Choroid plexus epithelial cell (primary cell): Measurements from ENCODE around the gene PDZD2.
"Not testable (repeated sequence)": the region's sequence is repeated elsewhere in the genome, so short reads cannot be mapped to it uniquely, and the experiment has no call there.

Experiments
- DNase-seq: peaks from one replicate; pipeline ENCODE4 v3.0.0-alpha.2; 2010; ENCODE audit warnings: low read depth
- H3K4me3 ChIP-seq: 2 replicates; pipeline ENCODE4 v1.5.1; 2011; ENCODE audit warnings: low read depth, mild to moderate bottlenecking, control low read depth, low read length, moderate library complexity
- TF ChIP-seq, protein P1 (sequence below): conservative IDR thresholded peaks from 2 replicates; pipeline ENCODE4 v1.5.1; 2011; ENCODE audit warnings: low read depth, mild to moderate bottlenecking, control low read depth, inconsistent platforms, low read length, moderate library complexity

Gene PDZD2

DNA sequence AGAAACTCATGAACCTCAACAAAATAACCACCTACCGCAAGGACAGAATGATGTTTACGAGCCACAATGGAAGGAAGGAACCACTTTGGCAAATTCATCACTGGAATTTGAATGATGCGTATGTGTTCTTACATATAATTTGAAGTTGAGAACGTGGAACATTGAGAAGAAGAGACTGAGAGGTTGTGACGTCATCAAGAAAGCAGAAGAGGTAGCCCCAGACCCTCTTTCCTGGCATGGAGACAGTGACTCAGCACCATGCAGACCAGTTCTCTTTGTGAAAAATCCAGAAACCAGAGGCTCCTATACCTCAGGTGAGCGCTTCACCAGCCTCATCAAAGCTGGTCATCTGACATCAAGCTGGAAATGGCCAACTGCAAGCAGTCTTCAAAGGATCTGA lies 124.5 kb downstream of the PDZD2 start:
- TF ChIP-seq, protein P1, sequence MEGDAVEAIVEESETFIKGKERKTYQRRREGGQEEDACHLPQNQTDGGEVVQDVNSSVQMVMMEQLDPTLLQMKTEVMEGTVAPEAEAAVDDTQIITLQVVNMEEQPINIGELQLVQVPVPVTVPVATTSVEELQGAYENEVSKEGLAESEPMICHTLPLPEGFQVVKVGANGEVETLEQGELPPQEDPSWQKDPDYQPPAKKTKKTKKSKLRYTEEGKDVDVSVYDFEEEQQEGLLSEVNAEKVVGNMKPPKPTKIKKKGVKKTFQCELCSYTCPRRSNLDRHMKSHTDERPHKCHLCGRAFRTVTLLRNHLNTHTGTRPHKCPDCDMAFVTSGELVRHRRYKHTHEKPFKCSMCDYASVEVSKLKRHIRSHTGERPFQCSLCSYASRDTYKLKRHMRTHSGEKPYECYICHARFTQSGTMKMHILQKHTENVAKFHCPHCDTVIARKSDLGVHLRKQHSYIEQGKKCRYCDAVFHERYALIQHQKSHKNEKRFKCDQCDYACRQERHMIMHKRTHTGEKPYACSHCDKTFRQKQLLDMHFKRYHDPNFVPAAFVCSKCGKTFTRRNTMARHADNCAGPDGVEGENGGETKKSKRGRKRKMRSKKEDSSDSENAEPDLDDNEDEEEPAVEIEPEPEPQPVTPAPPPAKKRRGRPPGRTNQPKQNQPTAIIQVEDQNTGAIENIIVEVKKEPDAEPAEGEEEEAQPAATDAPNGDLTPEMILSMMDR = no peak
- no peak overlapping the region for H3K4me3 ChIP-seq

DNA sequence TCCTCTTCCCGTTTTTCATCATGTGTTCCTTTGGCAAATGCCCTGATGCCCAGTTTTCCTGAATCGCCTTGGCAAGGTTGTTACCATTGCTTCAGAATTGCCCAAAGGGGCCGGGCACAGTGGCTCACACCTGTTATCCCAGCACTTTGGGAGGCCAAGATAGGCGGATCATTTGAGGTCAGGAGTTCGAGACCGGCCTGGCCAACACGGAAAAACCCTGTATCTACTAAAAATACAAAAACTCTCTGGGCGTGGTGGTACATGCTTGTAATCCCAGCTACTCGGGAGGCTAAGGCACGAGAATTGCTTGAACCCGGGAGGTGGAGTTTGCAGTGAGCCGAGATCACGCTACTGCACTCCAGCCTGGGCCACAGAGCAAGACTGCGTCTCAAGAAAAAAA lies 125.8 kb downstream of the PDZD2 start:
- DNase-seq, H3K4me3 ChIP-seq: not testable (repeated sequence)

More for the DNA sequence above, 124.5 kb downstream of the PDZD2 start:
- no peak for DNase-seq

DNA sequence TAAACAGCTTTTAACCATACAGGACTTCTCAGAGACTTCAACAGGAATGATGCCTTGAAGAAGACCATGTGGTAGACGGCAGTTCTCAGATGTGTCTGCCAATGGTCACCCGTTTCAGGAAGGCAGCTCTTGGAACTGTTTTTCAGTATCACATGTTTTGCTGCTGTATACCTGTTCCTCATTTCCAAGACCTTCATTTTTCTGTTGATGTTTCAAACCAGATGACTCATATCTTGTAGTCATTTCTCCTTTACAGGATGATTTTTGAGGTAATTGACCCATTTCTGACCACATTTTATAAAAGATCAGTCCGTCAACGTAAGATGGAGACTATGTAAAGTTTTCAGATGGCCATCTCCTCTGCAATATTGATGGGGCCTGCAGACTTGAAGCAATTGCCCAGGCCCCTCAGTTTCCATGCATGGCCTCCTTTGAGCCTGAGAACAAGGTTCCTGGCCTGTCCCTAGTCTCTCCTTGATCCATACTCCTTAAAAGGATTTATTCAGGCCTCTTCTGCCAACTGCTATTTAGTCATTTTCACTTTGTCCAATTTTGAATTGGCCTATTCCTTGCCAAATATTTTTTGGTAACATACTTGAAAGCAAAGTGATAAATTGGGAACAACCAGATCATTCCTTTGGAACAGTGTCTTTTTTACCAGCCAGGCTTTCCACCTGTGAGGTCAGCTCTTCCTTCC lies 128.6 kb downstream of the PDZD2 start:
- no peak for DNase-seq
- H3K4me3 ChIP-seq = no peak overlapping the region
- TF ChIP-seq, protein P1 = no peak

DNA sequence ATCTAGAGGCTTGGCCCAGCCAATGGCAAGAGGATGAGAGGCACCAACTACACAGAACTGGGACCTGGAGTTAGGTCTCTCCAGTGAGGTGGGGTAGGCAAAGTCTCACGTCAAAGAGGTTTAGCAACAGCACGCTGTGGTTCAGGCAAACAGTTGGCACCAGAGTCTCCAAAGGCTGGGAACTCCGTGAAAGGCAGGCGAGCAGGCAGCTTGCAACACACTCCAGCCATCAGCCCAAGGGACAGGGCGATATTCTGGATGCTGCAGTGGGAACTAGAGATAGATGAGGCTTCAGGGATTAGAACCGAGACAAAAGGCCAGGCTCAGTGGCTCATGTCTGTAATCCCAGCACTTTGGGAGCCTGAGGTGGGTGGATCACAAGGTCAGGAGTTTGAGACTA lies 129.1 kb downstream of the PDZD2 start:
- no peak for DNase-seq
- TF ChIP-seq, protein P1 = no peak
- no peak overlapping the region for H3K4me3 ChIP-seq

DNA sequence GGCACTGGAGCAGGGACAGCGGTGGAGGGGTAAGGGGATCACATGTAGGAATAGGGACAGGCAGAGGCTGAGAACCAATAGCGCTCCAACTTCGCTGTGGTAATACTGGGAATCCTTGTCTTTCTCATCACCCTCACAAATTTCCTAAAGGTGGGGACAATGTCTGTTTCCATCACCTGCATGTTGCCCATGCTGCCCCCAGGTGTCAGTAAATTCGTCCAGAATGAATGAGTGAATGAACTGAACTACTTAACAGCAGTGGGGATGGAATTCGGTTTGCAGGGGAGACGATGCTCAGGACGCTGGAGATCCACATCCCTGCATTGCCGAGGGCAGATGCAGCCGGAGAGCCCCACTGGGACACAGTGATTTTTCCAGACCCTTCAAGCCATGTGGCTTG lies 129.9 kb downstream of the PDZD2 start:
- DNase-seq = no peak
- H3K4me3 ChIP-seq = no peak overlapping the region
- TF ChIP-seq, protein P1 = no peak

DNA sequence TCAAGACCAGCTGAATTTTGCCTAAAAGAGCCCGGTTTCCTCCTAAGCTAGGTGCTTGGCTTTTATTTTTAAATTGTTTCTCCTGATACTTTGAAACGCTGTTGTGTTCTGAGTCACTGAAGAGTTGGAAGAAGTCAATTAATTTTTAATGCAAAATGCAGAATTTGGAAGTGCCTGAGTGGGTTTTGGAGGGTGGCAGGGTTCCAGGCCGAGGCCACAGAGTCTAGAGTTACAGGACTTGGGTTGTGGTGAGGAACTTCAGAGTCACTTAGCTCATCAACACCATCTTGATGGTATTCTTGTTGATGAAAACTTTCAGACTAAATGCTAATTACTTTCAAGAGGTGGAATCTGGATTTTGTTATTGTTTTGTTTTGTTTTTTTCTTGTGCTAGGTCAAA lies 130.6 kb downstream of the PDZD2 start:
- DNase-seq = no peak
- TF ChIP-seq, protein P1 = no peak
- no peak overlapping the region for H3K4me3 ChIP-seq

DNA sequence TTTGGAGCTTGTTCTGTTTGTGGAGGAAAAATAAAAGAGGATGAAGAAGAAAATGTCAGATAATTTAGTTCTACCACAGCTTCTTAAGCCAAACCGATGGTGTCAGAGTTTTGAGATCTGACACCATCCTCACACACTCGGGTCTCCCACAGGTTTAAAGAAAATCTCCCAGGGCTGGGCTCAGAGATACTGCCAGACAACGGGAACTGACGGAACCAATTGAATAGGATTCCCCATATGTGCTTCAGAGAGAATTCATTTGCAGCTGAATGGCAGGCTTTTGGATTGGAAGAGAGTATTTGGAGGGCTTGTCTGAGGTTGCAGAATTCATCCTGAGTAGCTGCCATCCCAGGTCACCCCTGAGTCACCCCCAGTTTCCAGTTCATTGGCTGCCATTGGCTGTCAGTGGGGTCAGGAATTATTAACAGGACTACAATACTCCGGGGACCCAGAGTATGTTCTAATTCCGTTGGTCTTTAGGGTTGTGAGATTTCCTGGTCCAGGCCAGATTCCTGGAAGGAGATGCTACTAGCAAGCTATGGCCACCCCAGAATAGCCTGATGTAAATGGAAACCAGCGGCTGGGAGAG lies 131.3 kb downstream of the PDZD2 start:
- no peak overlapping the region for H3K4me3 ChIP-seq
- TF ChIP-seq, protein P1 = no peak
- DNase-seq = no peak
